IgD-negative memory B cell (primary cell): ENCODE data around the gene AOX1. TPM values are rescaled to one million over a fixed set of nuclear protein-coding genes. Genes with fewer than 3 reads are reported as not detected.
A peak's percentile ranks its signal among the peaks of the same experiment; 100 is the strongest.
"Not testable (repeated sequence)": the region's sequence is repeated elsewhere in the genome, so short reads cannot be mapped to it uniquely, and the experiment has no call there.

Source experiments
- H3K27ac Mint-ChIP-seq, 3 donors: one replicate each; pipeline ENCODE4 v1.8.0; 2020 to 2022; ENCODE audit warnings: mild to moderate bottlenecking in 3 of 3, mixed read lengths in 3 of 3, moderate library complexity in 1 of 3
- H3K27me3 Mint-ChIP-seq: one replicate; pipeline ENCODE4 v1.8.0; 2021; ENCODE audit warnings: mixed read lengths
- H3K36me3 Mint-ChIP-seq: one replicate; pipeline ENCODE4 v1.8.0; 2020; ENCODE audit warnings: mild to moderate bottlenecking, mixed read lengths
- H3K4me1 Mint-ChIP-seq, 3 donors: one replicate each; pipeline ENCODE4 v1.8.0; 2020 to 2022; ENCODE audit warnings: mixed read lengths in 3 of 3, mild to moderate bottlenecking in 1 of 3
- H3K4me3 Mint-ChIP-seq, 4 donors: one replicate each; pipeline ENCODE4 v1.8.0; 2020 to 2022; ENCODE audit warnings: mild to moderate bottlenecking in 4 of 4, mixed read lengths in 4 of 4, moderate library complexity in 3 of 4
- H3K9me3 Mint-ChIP-seq, 3 donors: one replicate each; pipeline ENCODE4 v1.8.0; 2020 to 2021; ENCODE audit warnings: mixed read lengths in 3 of 3, mild to moderate bottlenecking in 1 of 3
- polyA plus RNA-seq: library from polyadenylated mRNA; unstranded; fragments of 300-500 nt; fragmentation: Illumina TruSeq; gene quantifications from one replicate; pipeline ENCODE4 v1.2.3, GENCODE V29; 2021

AOX1 gene
- polyA plus RNA-seq, 1 donor from 2014 or later: not detected

DNA sequence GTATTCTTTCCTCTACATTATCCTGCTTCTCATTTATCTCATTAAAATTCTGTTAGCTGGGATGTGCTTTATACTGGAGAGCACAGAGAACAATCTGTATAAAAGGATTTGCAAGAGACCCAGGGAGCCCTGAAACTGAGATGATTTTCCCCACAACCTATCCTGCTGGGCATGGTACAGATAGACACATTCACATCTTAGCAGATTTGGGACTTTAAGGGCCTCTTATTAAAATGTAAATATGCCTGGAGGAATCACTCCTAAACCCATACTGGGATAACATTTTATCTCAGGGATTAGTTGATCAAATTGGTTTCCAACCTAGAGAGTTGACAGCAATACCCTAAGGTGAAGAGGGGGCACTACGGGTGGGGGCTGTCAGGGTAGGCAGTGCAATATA lies 45.5 kb downstream of the AOX1 start:
- Mint-ChIP-seq H3K27me3 (peaks cover 17% of the 10 kb centered on the region), H3K9me3 (peaks cover 0 to 6% (median 0%) of the 10 kb centered on the region in 3 donors), H3K36me3 (no peaks in the 10 kb centered on the region), H3K27ac (no peak overlapping the region), H3K4me1 (no peaks in the 10 kb centered on the region), H3K4me3 (no peak overlapping the region)

DNA sequence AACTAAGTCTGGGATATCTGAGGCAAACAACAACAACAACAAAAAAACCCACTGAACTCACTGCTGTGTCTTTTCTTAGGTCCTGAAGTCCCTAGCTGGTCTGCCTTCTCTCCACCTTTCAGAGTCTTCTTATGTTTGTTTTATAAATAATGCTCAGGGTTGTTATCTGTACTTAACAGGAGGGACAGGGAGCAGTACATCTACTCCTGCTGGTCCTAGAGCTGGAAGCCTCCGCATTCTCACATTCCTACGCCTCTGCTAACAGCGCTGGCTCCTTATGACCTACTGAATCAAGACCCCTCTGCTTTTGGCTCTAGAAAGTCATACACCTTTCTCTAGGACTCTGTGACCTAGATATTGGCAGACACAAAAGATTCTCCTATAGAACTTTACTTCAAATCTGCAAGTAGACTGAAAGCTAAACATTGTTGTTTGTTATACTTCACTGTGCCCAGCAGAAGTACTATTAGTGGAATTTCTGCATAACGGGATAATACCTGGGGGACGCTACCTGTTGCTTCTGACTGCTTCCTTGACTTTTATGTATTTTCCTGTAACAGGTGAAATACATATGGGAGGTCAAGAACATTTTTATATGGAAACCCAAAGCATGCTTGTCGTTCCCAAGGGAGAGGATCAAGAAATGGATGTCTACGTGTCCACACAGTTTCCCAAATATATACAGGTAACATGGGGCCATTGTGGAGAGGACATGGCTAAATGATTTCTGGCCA lies 48.6 kb downstream of the AOX1 start:
- Mint-ChIP-seq H3K9me3 (peaks cover 0 to 4% (median 0%) of the 10 kb centered on the region in 3 donors), H3K4me1 (no peaks in the 10 kb centered on the region), H3K36me3 (no peaks in the 10 kb centered on the region), H3K4me3 (no peak overlapping the region), H3K27ac (no peak overlapping the region), H3K27me3 (peaks cover 2% of the 10 kb centered on the region)

DNA sequence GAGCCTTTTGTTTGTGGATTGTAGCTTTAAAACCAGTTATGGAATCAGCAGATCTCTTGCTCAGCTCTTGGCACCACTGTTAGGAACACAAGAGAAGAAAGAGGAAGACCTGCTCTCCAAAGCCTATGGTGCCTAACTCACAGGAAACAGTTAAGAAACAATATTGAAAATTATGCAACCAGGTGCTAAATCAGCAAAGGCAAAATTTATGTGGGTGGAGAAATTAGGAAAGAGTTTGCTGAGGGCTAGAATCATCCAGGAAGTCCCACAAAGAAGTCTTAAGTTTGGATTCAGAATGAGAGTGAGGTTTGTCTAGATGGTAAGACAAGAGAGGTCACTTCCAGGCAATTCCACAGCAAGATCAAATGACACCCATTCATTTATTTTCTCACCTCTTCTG lies 49.4 kb downstream of the AOX1 start:
- Mint-ChIP-seq H3K27ac (no peak overlapping the region), H3K9me3 (peaks cover 0 to 4% (median 0%) of the 10 kb centered on the region in 3 donors), H3K4me3 (no peak overlapping the region), H3K36me3 (no peaks in the 10 kb centered on the region), H3K4me1 (no peaks in the 10 kb centered on the region), H3K27me3 (peaks cover 1% of the 10 kb centered on the region)

DNA sequence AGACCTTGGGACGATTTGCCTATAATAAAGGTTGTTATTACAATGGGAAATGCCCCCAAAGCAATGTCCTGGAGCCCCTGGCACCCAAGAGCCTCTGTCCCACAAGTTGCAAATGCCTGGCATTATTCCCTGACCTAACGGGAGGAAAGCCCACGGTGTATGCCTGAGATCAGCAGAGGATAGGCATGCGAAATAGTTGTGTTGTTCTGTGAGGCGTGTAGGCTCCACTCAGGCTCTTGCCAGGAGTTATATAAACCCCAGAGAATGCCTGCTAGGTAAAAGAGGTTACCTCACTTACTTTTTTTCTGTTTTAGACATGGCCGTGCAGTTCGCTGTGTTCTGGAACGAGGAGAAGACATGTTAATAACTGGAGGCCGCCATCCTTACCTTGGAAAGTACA lies 52.1 kb downstream of the AOX1 start:
- peaks cover 1% of the 10 kb centered on the region for H3K27me3 Mint-ChIP-seq
- no peaks in the 10 kb centered on the region for H3K36me3 Mint-ChIP-seq
- H3K27ac Mint-ChIP-seq: no peak overlapping the region
- H3K4me3 Mint-ChIP-seq: no peak overlapping the region
- peaks cover 0 to 4% (median 0%) of the 10 kb centered on the region in 3 donors for H3K9me3 Mint-ChIP-seq
- no peaks in the 10 kb centered on the region for H3K4me1 Mint-ChIP-seq

DNA sequence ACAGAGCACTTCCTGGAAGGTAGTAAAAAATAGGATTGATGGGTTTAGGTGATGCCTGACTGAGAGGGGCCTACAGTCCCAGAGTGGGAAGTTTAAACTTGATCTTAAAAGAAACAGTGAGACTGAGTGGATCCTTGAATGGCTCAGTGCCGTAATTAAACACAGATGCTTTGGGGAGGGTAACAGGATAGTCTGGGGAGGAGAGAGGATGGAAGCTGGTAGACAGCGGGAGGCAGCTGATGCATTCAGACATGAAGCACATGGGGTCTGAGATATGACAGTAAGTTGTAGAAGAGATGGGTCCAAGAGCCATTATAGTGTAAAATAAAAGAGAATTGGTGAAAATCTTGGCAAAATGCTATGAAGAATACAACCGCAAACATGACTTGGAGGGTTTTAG lies 54.4 kb downstream of the AOX1 start:
- Mint-ChIP-seq H3K4me3 (no peak overlapping the region), H3K4me1 (no peaks in the 10 kb centered on the region), H3K9me3 (no peaks in the 10 kb centered on the region), H3K27ac (no peak overlapping the region), H3K36me3 (no peaks in the 10 kb centered on the region), H3K27me3 (peaks cover 1% of the 10 kb centered on the region)

DNA sequence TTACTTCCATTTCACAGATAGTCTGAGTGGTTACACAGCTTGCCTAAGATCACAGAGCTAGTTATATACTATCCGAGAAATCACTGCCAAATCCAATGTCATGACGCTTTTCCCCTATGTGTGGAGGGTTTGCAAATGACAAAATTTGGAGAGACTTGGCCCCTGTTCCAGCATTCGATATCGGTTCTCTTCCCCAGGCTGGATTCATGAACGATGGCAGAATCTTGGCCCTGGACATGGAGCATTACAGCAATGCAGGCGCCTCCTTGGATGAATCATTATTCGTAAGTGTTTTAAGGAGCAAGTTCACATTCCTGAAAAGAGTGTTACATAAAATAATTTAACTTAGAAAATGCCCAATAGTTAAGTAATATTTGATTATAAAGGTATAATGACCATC lies 55.1 kb downstream of the AOX1 start:
- no peak overlapping the region for H3K27ac Mint-ChIP-seq

DNA sequence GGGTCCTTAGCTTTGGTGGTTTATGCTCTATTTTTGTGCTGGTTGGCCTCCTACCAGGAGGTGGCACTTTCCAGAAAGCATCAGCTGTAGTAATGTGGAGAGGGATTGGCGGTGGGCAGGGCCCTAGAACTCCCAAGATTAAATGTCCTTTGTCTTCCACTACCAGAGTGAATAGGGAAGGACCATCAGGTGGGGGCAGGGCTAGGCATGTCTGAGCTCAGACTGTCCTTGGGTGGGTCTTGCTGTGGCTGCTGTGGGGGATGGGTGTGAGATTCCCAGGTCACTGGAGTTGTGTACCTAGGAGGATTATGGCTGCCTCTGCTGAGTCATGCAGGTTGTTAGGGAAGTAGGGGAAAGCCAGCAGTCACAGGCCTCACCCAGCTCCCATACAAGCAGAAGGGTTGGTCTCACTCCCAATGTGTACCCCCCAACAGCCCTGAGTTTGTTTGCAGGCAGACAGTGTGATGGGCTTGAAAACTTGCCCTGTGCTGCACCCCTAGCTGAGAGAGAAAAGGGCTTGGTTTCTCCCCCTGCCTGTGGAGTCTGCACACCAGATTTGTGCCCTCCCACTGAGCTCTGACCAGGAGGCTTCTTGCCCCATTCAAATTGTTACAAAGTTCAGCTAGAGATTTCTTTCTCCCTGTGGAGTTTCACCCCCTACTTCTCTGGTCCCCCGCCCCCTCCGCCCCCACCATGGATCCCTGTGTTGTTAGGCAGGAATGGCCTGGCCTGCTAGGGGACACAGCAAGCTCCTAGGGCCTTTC lies 62.9 kb downstream of the AOX1 start:
- peaks cover 18% of the 10 kb centered on the region for H3K27me3 Mint-ChIP-seq
- not testable (repeated sequence) for H3K4me1 Mint-ChIP-seq, H3K36me3 Mint-ChIP-seq, H3K9me3 Mint-ChIP-seq, H3K27ac Mint-ChIP-seq
- H3K4me3 Mint-ChIP-seq: peak overlapping the region in 1 of 4 donors; percentile 28

More for the DNA sequence above, 55.1 kb downstream of the AOX1 start:
- Mint-ChIP-seq H3K27me3 (no peaks in the 10 kb centered on the region), H3K36me3 (no peaks in the 10 kb centered on the region), H3K4me3 (no peak overlapping the region), H3K9me3 (no peaks in the 10 kb centered on the region), H3K4me1 (no peaks in the 10 kb centered on the region)

DNA sequence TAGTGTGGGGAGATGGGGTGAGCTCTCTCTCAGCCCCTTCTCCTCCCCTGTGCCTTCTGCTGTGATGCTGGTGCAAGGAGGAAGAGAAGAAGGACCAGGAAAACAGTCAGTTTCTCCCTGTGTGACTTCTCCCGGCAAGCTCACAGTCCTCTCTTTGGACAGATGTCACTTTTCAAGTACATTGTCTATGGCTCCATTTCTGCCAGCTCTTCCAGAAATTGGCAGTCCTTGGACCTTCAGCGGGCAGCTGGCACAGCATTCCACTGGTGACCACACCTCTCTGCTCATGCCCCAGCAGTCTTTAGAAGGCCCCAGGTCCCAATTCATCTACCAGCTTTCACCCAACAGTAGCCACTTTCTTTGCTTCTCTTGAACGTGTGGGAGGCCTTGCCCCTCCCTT lies 63.9 kb downstream of the AOX1 start:
- Mint-ChIP-seq H3K4me1 (no peaks in the 10 kb centered on the region), H3K9me3 (peaks cover 0 to 4% (median 0%) of the 10 kb centered on the region in 3 donors), H3K27ac (no peak overlapping the region), H3K36me3 (no peaks in the 10 kb centered on the region), H3K4me3 (no peak overlapping the region), H3K27me3 (peaks cover 18% of the 10 kb centered on the region)

DNA sequence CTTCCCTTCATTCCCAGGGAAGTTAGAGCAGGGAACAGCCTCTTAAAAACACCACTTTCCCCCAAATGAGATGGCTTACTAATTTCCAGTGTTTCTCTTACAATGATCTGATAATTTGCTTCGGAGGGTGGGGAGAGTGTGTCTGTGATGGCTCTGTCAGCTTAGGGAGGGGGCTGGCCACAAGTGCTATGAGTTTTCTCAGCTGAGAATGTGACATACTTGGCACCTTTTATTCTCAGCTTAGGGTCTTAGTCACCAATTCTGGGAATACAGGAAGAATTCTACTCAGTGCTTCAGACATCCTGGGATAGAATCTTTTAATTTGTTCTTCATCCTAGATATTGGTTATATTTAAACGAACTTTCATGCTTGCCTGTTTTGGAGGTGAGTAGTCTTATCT lies 64.4 kb downstream of the AOX1 start:
- no peak overlapping the region for H3K4me3 Mint-ChIP-seq
- peaks cover 0 to 4% (median 0%) of the 10 kb centered on the region in 3 donors for H3K9me3 Mint-ChIP-seq
- H3K36me3 Mint-ChIP-seq: no peaks in the 10 kb centered on the region
- no peaks in the 10 kb centered on the region for H3K4me1 Mint-ChIP-seq
- no peak overlapping the region for H3K27ac Mint-ChIP-seq
- peaks cover 18% of the 10 kb centered on the region for H3K27me3 Mint-ChIP-seq

DNA sequence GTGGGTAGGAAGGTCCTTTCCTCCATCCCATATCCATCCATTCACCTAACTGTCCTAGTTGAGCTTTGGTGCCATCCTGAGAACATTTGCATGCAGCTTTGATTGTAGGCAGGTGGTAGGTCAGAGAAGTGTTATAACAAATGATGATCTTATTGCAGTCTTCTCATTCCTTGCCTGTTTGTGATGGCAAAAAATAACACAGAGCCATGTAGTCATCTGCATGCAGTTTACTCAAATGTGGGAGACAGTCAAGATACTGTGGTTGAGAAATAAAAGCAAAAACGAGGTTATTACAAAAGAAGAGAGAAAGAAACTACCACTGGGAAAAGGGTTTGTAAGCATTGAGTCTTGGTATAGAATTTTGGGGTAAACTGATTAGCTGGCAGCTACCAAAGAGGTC lies 66.3 kb downstream of the AOX1 start:
- Mint-ChIP-seq H3K4me1 (no peaks in the 10 kb centered on the region), H3K27me3 (peaks cover 17% of the 10 kb centered on the region), H3K36me3 (no peaks in the 10 kb centered on the region), H3K27ac (no peak overlapping the region), H3K4me3 (no peak overlapping the region), H3K9me3 (peaks cover 0 to 3% (median 0%) of the 10 kb centered on the region in 3 donors)

DNA sequence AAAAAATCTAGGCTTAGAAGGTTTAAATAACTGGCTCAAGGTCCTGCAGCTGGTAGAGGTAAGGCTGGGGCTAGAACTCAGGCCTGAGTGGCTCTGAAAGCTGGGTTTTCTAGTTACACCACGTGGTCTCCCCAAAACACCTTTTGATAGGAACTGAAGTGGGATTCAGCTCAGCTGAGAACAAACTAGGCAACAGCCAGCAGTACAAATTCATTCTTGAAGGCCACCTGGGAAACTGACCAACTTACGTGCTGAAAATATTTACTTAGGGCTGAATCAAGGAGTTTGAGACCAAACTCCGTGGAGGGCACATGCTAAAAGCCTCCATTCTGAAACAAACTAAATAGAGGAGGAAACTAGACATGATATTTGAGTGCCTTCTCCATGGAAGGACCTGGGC lies 67.2 kb downstream of the AOX1 start:
- no peaks in the 10 kb centered on the region for H3K36me3 Mint-ChIP-seq
- H3K4me1 Mint-ChIP-seq: no peaks in the 10 kb centered on the region
- peaks cover 0 to 3% (median 0%) of the 10 kb centered on the region in 3 donors for H3K9me3 Mint-ChIP-seq
- no peak overlapping the region for H3K4me3 Mint-ChIP-seq
- H3K27ac Mint-ChIP-seq: no peak overlapping the region
- H3K27me3 Mint-ChIP-seq: peaks cover 15% of the 10 kb centered on the region

DNA sequence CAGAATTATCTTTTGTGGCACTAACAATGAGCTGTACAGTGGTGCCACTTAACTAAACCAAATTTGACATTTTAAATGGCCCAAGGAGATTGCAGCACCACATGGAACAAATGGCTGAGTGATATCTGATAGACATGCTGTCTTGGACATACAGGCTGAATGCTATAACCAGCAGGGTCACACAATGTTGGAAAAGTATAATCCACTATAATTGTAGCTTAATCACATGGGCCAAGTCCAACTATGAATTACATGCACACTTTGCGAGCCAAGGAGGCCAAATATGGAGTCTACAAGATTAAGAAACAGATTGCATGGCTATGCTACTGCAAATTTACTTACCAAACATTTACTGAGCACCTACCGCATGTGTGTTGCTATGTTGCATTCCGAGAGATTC lies 69.0 kb downstream of the AOX1 start:
- peaks cover 12% of the 10 kb centered on the region for H3K27me3 Mint-ChIP-seq
- H3K4me3 Mint-ChIP-seq: no peak overlapping the region
- no peaks in the 10 kb centered on the region for H3K4me1 Mint-ChIP-seq
- H3K9me3 Mint-ChIP-seq: no peaks in the 10 kb centered on the region
- H3K27ac Mint-ChIP-seq: no peak overlapping the region
- no peaks in the 10 kb centered on the region for H3K36me3 Mint-ChIP-seq

DNA sequence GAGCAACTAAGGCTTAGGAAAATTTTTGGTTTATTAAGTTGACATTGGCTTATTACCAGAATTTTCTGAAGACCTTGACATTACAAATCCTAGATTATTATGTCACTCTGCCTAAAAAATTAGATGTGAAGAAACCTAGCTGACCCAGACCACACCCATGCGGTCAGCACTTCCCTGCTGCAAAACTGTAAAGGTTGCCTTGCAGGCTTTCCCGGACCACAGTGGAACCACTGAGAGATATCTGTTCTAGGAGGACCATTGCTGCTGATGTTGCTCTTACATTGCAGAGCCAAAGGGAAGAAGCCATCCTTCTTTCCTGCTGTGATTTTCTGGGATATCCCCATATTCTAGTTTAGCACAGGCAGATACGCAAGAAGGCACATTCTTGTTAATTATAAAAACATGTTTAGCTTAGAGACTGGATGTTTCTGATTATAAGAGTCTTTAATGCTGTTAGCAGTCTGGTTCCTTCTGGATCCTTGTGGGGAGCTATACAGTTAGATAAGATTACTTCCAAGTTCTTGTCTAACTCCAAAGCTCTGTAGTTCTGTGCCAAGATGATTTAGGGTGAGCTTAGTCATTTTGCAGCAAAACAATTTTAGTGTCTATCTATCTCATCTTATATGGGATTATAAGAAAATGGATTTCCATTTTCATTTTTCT lies 70.2 kb downstream of the AOX1 start:
- Mint-ChIP-seq H3K27me3 (peaks cover 4% of the 10 kb centered on the region), H3K27ac (no peak overlapping the region), H3K4me1 (no peaks in the 10 kb centered on the region), H3K4me3 (no peak overlapping the region), H3K36me3 (no peaks in the 10 kb centered on the region), H3K9me3 (no peaks in the 10 kb centered on the region)

DNA sequence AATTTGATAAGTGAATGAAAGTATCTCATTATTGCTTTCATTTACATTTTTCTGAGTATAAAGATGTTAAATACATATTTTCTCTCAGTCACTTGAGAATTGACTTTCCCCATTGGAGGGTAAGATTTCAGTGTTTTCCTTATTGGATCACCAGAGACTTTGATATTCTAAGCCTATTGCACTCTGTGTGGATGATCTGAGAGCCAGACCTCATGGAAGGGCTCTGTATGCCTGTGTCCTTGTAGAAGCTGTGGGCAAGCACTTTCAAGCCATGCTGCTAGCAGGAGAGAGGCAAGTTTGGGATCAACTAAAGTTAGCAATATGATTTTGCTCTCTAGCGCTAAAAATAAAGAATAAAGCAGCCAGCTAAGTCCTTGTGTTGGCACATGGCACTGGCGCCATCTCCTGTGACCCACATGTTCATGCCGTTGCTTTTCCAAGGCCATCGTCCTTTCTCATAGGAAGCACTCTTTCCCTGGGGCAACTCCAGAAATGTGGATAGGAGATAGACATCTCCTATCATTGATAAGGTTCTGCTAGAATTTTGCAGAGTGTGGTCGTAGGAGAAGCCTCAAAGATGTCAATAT lies 72.6 kb downstream of the AOX1 start:
- Mint-ChIP-seq H3K27ac (no peak overlapping the region), H3K4me1 (no peaks in the 10 kb centered on the region), H3K4me3 (no peak overlapping the region), H3K9me3 (no peaks in the 10 kb centered on the region), H3K27me3 (peaks cover 3% of the 10 kb centered on the region), H3K36me3 (no peaks in the 10 kb centered on the region)

DNA sequence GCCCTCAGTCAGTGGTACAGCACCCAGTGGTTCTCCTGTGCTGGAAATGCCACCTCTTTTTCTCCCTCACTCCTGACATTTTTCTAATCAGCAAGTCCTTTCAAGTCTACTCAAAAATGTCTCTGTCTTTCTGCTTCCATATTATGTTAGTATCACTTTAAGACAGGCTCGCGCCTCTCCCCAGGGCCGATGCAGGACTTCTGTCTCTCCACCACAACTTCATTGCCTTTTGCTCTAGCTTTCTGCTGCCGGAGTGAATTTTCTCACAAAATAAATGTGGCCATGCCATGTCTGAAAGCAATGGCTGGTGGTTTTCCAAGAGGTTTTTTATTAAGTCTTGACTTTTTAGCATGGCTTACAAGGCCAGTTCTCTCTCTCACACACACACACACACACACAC lies 73.6 kb downstream of the AOX1 start:
- no peaks in the 10 kb centered on the region for H3K9me3 Mint-ChIP-seq
- no peak overlapping the region for H3K4me3 Mint-ChIP-seq
- peaks cover 3% of the 10 kb centered on the region for H3K27me3 Mint-ChIP-seq
- H3K36me3 Mint-ChIP-seq: no peaks in the 10 kb centered on the region
- no peak overlapping the region for H3K27ac Mint-ChIP-seq
- no peaks in the 10 kb centered on the region for H3K4me1 Mint-ChIP-seq
